Measurements from ENCODE around the gene FLOT2.

- no peak for TF ChIP-seq CTCF (IDR thresholded peaks at IDR 0.05; ENCODE audit: low read length)
- no peak for TF ChIP-seq EZH2 (optimal IDR thresholded peaks at IDR 0.05; ENCODE audit: low read depth, low read length)
These were observed 1.0 kb downstream of the FLOT2 start for GRCh38 chr17:28896491-28896883.
